Activated T-cell treated with anti-CD3 and anti-CD28 coated beads, Interleukin-2, amount 50 U/mL, for 1 hour (primary cell): ENCODE measurements around the gene TSPYL6.

Experiments
- DNase-seq: peaks from one replicate; pipeline ENCODE4 v3.0.0-alpha.2; 2020

TSPYL6 gene

DNA sequence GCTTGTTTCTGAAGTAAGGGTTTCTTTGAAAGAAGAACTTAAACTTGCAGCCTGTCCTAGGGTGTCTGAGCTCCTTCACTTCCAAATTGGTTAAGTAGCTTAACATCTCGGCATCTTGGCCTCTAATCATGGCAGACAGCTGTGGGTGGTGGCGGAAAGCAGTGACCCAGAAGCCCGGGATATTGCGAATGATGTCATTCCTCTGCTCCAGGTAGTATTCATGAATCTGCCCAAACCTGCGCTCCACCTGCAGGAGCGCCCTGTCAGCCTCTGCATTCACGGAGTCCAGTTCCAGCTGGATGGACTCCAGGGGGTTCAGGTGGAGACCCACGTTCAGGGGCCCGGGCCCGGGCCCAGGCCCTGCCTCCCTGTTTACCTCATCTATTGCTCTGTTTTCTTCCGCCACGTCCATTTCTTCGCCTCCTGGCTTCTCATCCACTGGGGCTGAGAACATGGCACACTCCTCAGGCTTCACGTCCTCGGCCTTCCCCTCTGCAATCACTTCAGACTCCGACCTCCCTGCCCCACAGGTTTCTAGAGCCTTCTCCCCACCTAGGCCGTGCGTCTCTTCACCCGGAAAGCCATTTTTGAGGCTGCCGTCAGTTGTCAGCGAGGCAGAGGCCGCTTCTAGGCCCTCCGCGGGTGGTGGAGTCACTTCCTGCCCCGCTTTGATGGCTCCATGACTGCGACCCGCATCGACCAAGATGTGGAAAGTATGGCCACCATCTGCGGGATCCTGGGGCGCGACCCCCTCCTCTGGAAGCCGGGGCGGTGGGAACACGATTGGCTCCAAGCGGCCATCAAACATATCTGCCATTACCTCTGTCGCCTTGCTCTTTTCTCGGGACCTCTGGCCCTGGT is 569 bp downstream of the TSPYL6 start:
- no peak for DNase-seq

GRCh38 chr2:54254180-54254579 is 1.8 kb downstream of the TSPYL6 start:
- DNase-seq: no peak

DNA sequence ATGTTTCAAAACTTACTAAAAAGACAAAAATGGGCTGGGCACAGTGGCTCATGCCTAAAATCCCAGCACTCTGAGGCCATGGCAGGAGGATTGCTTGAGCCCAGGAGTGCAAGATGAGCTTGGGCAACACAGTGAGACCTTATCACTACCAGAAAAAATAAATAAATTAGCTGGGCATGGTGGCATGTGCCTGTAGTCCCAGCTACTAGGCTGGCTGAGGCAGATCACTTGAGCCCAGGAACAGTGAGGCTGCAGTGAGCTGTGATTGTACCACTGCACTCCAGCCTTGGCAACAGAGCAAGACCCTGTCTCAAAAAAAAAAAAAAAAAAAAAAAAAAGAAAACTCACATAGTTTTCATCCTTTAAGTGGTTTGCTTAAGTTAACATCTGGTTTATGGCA is 6.4 kb downstream of the TSPYL6 start:
- DNase-seq: no peak

GRCh38 chr2:54247115-54247514 is 8.9 kb downstream of the TSPYL6 start:
- DNase-seq: no peak

GRCh38 chr2:54240515-54241469 is 15.2 kb downstream of the TSPYL6 start:
- no peak for DNase-seq

DNA sequence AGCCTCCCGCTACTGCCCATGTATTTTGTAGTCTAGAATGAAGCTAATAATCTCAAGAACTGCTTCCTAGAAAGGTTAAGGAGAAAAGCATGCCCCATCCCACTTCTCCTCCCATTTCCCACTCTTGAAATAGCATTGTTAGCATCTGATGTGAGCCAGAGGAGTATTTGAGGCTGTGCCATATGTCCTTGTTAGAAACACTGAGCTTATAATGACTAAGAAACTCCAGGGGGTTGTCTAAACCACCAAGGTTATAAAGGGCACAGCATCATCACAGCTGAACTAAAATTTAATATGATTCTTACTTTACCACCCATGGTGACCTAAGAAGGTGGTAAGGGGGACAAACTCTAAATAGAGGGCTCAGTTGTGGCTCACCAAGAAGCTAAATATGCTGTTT is 16.6 kb downstream of the TSPYL6 start:
- DNase-seq: no peak

GRCh38 chr2:54237428-54237827 is 18.6 kb downstream of the TSPYL6 start:
- no peak for DNase-seq

- no peak for DNase-seq
Measured at GRCh38 chr2:54233832-54234649, 22.0 kb downstream of the TSPYL6 start.

GRCh38 chr2:54228945-54229344 is 27.1 kb downstream of the TSPYL6 start:
- no peak for DNase-seq

- no peak for DNase-seq
Measured at GRCh38 chr2:54227798-54228197, 28.2 kb downstream of the TSPYL6 start.

GRCh38 chr2:54226260-54226659 is 29.8 kb downstream of the TSPYL6 start:
- DNase-seq: no peak

GRCh38 chr2:54224997-54225396 is 31.0 kb downstream of the TSPYL6 start:
- no peak for DNase-seq

DNA sequence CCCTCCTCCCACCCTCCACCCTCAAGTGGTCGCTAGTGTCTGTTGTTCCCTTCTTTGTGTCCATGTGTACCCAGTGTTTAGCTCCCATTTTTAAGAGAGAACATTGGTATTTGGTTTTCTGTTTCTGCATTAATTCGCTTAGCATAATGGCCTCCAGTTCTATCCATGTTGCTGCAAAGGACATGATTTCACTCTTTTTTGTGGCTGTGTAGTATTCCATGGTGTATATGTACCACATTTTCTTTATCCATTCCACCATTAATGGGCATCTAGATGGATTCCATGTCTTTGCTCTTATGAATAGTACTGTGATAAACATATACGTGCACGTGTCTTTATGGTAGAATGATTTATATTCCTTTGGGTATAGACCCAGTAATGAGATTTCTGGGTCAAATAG is 42.9 kb downstream of the TSPYL6 start:
- no peak for DNase-seq

GRCh38 chr2:54212456-54212855 is 43.6 kb downstream of the TSPYL6 start:
- DNase-seq: no peak

DNA sequence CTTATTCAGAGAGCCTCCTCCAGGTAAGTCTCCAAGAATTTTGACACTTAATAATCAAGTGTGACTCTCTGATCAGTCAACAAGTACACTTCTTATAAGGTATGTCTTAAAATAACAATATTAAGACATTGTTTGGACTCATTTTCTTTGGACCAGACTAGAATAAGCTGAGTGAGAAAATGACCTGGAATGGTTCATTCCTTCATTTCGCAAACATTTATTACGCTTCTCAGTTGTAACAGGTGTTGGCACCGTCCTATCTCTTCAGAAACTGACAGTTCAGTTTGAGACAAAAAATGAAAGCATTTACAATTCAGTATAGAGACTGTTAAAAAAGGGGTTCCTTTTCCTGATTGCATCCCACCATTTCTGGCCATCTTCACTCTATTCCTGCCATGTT is 46.6 kb downstream of the TSPYL6 start:
- no peak for DNase-seq

GRCh38 chr2:54208364-54209240 is 47.4 kb downstream of the TSPYL6 start:
- no peak for DNase-seq

- DNase-seq: no peak
Measured at GRCh38 chr2:54207666-54208195, 48.3 kb downstream of the TSPYL6 start.

DNA sequence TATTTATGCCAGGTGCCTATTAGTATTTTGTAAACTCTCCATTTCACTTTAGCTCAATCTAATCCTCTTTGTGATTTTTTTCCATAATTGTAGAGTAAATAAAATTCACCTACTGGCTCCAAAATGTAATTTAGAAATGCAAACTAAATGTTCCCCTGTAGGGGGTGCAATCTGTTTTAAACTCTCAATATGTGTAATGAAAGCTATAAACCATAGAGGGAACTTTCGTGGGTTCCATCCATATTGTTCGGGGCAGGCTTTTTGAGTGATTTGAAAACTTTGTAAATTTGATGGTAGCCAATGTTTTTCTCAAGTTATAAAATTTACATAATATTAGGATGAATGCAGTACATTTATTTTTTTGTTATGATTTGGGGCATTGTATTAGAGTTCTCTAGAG is 49.4 kb downstream of the TSPYL6 start:
- DNase-seq: no peak

DNA sequence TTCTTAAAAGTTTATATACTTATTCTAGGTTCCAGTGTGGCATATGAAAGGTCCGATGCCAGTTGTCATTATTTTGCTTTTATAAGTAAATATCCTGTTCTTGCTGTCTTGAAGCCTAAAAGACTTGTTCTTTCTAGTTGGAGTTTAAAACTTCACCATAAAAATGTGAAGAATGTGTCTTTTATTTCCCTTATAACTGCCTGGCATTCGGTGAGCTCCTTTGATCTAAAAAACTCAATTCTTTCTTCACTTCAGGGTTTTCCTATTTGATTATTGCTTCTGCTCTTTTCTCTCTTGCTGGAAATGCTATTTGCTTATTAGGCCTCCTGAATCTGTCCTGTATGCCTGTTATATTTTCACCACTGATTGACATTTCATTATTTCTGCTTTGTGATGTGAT is 51.6 kb downstream of the TSPYL6 start:
- no peak for DNase-seq
